Measurements from ENCODE around the gene NKTR. TPM values are rescaled to one million over a fixed set of nuclear protein-coding genes. Genes with fewer than 3 reads are reported as not detected.

Gene NKTR
- total and polyA plus RNA-seq, 9 of the 15 experiments (the other 6 are each of a cell fraction or from before 2014, with no cell fraction given): 19.7 to 123 (median 92.6) TPM

DNA sequence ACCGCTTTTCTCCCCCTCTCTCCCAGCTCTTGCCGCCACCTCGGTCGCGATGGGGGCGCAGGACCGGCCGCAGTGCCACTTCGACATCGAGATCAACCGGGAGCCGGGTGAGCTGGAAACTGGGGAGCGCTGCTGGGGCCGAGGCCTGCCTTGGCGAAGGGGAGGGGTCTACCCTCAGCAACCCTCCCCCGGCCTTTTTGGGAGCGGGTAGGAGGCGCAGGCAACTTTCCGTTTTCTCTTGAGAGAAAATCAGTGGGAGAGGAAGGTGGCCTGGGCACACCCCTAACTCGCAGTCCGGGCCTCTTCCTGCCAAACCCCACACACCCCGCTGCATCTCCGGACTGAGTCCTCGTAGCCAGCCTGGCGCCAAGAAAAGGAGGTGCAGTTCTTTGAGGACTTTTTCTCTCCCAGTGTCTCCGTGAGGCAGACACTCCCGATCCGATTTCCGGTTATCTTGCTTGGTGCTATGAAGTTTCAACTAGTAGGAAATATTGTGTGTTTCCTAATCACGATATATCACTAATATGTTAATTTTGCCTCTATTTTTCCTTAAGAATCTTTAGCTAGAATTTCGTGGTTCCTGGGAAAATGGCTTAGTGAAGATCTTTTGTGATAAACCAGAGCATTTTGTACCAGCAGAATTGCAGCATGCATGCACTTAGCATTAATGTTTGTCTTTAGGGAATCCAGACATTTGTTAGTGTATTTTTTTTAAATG, 631 bp downstream of the NKTR start (continued):
- TF ChIP-seq ATF1 (CRISPR knock-in tag; IDR thresholded peaks at IDR 0.05): no peak
- no peak for TF ChIP-seq ATF1 (tag; IDR thresholded peaks at IDR 0.05)
- TF ChIP-seq ZNF354B (CRISPR knock-in tag; IDR thresholded peaks at IDR 0.05): no peak
- TF ChIP-seq AFF1 (IDR thresholded peaks at IDR 0.05; ENCODE audit: low read depth in 1 of 2, partially characterized antibody in 2 of 2): peak; percentile 27 to 64
- peak; percentile 59 for TF ChIP-seq SMARCA4 (IDR thresholded peaks at IDR 0.05)
- TF ChIP-seq, protein P1, sequence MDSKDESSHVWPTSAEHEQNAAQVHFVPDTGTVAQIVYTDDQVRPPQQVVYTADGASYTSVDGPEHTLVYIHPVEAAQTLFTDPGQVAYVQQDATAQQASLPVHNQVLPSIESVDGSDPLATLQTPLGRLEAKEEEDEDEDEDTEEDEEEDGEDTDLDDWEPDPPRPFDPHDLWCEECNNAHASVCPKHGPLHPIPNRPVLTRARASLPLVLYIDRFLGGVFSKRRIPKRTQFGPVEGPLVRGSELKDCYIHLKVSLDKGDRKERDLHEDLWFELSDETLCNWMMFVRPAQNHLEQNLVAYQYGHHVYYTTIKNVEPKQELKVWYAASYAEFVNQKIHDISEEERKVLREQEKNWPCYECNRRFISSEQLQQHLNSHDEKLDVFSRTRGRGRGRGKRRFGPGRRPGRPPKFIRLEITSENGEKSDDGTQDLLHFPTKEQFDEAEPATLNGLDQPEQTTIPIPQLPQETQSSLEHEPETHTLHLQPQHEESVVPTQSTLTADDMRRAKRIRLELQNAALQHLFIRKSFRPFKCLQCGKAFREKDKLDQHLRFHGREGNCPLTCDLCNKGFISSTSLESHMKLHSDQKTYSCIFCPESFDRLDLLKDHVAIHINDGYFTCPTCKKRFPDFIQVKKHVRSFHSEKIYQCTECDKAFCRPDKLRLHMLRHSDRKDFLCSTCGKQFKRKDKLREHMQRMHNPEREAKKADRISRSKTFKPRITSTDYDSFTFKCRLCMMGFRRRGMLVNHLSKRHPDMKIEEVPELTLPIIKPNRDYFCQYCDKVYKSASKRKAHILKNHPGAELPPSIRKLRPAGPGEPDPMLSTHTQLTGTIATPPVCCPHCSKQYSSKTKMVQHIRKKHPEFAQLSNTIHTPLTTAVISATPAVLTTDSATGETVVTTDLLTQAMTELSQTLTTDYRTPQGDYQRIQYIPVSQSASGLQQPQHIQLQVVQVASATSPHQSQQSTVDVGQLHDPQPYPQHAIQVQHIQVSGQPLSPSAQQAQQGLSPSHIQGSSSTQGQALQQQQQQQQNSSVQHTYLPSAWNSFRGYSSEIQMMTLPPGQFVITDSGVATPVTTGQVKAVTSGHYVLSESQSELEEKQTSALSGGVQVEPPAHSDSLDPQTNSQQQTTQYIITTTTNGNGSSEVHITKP (IDR thresholded peaks at IDR 0.05; ENCODE audit: partially characterized antibody): no peak
- no peak for TF ChIP-seq ZNF431 (CRISPR knock-in tag; IDR thresholded peaks at IDR 0.05)
- TF ChIP-seq, protein P2, sequence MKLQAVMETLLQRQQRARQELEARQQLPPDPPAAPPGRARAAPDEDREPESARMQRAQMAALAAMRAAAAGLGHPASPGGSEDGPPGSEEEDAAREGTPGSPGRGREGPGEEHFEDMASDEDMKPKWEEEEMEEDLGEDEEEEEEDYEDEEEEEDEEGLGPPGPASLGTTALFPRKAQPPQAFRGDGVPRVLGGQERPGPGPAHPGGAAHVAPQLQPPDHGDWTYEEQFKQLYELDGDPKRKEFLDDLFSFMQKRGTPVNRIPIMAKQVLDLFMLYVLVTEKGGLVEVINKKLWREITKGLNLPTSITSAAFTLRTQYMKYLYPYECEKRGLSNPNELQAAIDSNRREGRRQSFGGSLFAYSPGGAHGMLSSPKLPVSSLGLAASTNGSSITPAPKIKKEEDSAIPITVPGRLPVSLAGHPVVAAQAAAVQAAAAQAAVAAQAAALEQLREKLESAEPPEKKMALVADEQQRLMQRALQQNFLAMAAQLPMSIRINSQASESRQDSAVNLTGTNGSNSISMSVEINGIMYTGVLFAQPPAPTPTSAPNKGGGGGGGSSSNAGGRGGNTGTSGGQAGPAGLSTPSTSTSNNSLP (IDR thresholded peaks at IDR 0.05; ENCODE audit: borderline replicate concordance, low read depth, low read length): no peak
- TF ChIP-seq KAT2B (IDR thresholded peaks at IDR 0.05; ENCODE audit: low read depth, low read length): no peak
- TF ChIP-seq PTTG1 (tag; IDR thresholded peaks at IDR 0.05; ENCODE audit: low read depth): no peak
- TF ChIP-seq, protein P3, sequence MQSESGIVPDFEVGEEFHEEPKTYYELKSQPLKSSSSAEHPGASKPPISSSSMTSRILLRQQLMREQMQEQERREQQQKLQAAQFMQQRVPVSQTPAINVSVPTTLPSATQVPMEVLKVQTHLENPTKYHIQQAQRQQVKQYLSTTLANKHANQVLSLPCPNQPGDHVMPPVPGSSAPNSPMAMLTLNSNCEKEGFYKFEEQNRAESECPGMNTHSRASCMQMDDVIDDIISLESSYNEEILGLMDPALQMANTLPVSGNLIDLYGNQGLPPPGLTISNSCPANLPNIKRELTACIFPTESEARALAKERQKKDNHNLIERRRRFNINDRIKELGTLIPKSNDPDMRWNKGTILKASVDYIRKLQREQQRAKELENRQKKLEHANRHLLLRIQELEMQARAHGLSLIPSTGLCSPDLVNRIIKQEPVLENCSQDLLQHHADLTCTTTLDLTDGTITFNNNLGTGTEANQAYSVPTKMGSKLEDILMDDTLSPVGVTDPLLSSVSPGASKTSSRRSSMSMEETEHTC (IDR thresholded peaks at IDR 0.05): no peak
- TF ChIP-seq GATA2 (CRISPR knock-in tag; IDR thresholded peaks at IDR 0.05): no peak
- TF ChIP-seq NR1H2 (CRISPR knock-in tag; IDR thresholded peaks at IDR 0.05): no peak
- TF ChIP-seq KLF13 (tag; IDR thresholded peaks at IDR 0.05; ENCODE audit: borderline replicate concordance, low read depth): no peak
- TF ChIP-seq DMBX1 (CRISPR knock-in tag; IDR thresholded peaks at IDR 0.05; ENCODE audit: borderline replicate concordance): no peak
- peak; percentile 59 for TF ChIP-seq SAP30 (IDR thresholded peaks at IDR 0.05; ENCODE audit: borderline replicate concordance, insufficient read depth, low read depth, low read length, poor library complexity, severe bottlenecking)

Data from K562 (cell line).